Testis (tissue), 2 donors: ENCODE data around the gene TULP4.

Experiments used
- POLR2A ChIP-seq: fragments of 450-650 bp; IDR thresholded peaks from one replicate; pipeline ENCODE4 v1.6.1; 2017; ENCODE audit warnings: antibody characterized with exemption, mild to moderate bottlenecking, moderate library complexity
- TF ChIP-seq, protein P1 (sequence below), 3 experiments: fragments of 450-650 bp in 2 of 3; fragments of 200-600 bp in 1 of 3; sonication (generic) in 1 of 3; IDR thresholded peaks; one replicate each; pipeline ENCODE4 v1.5.1; 2016 to 2019; ENCODE audit warnings: antibody characterized with exemption in 3 of 3, mild to moderate bottlenecking in 2 of 3, moderate library complexity in 1 of 3

GRCh38 chr6:158518191-158519127, 206.2 kb downstream of the TULP4 start:
- TF ChIP-seq, protein P1, sequence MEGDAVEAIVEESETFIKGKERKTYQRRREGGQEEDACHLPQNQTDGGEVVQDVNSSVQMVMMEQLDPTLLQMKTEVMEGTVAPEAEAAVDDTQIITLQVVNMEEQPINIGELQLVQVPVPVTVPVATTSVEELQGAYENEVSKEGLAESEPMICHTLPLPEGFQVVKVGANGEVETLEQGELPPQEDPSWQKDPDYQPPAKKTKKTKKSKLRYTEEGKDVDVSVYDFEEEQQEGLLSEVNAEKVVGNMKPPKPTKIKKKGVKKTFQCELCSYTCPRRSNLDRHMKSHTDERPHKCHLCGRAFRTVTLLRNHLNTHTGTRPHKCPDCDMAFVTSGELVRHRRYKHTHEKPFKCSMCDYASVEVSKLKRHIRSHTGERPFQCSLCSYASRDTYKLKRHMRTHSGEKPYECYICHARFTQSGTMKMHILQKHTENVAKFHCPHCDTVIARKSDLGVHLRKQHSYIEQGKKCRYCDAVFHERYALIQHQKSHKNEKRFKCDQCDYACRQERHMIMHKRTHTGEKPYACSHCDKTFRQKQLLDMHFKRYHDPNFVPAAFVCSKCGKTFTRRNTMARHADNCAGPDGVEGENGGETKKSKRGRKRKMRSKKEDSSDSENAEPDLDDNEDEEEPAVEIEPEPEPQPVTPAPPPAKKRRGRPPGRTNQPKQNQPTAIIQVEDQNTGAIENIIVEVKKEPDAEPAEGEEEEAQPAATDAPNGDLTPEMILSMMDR (IDR thresholded peaks at IDR 0.05), result peak in 2 of 3 experiments; percentile 36 to 39
- TF ChIP-seq POLR2A, result no peak
